Suppressor macrophage treated with lipopolysaccharide for 1 hour (primary cell): ENCODE measurements around the gene KLF15.

Experiments used
- DNase-seq, 3 donors: peaks; one replicate each; pipeline ENCODE4 v3.0.0-alpha.2; 2020 to 2022

KLF15 gene

GRCh38 chr3:126304291-126304690, 52.9 kb downstream of the KLF15 start:
- DNase-seq = no peak

DNA sequence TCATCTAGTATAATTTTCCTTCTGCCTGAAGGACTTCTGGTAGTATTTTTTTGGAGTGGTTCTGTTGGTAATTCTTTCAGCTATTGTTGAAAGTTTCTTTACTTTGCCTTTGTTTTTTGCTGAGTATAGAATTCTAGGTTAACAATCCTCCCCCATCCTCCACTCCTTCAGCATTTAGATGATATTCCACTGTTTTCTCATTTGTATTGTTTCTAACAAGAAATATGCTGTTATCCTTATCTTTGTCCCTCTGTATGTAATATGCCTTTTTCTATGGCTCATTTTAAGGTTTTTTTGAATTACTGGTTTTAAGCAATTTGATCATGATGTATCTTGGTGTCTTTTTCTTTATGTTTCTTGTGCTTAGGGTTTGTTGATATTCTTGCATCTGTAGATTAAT, 53.9 kb downstream of the KLF15 start:
- DNase-seq = no peak

DNA sequence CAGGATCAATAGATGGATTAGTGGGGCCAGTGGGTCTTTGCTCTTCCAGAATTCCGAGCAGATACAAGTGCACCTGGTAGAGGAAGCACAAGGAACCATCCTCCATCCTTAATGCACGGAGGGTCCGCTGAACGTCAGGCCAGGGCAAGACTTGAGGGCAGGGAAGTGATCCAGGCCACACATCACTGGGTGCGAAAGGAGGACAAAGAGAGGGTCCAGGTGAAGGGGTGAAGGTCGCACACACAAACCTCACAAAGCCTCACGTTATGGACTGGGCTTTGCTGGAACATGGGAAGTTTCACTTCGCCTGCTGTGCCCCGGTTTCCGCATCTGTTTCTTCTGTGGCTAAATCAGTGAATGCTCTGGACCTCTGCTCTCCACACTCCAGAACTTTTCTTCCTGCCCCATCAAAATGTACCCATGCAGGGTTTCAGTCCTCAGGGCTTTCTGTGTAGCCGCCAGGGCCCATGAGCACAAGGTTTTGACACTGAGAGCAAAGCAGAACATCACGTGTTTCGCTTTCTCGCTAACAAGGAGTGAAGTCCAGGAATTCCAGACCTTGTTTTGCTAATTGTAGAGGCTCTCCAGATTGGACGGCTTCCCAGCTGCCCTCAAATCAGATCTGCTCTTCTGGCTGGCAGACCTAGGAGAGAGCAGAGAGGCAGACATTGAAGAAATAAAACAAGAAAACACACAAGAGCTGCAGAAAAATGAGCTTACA, 56.3 kb downstream of the KLF15 start:
- no peak for DNase-seq

- DNase-seq = no peak
Observed at GRCh38 chr3:126300001-126300760, 57.0 kb downstream of the KLF15 start.

- DNase-seq = no peak
Observed at GRCh38 chr3:126295407-126295939, 61.7 kb downstream of the KLF15 start.

DNA sequence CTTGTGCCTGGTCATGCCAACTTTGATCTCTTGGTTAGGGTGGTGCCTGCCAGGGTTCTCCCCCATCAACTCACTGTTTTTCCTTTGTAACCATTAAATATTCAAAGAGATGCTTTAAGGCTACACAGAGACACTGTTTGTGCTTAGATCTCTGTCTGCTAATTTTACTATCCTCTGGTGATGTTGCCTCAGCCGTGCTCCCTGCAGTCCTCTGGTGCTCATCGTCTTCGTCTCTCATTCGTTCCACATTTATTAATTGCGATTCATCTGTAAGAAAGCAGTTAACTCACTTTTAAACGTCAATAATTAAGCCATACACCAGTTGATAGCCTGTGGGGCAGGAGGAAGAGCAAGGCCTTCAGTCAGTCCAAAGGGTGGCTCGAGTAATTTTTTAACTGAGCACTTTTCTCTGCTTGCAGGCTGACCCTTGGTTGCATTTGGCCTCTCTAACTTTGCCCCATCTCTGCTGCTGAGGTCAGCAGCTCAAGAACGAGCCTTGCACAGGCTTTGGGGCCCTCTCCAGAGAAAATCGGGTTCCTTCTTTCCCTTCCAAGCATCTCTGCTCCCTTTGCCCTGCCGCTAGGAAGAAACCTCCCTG, 62.9 kb downstream of the KLF15 start:
- DNase-seq = no peak

GRCh38 chr3:126293370-126294082, 63.7 kb downstream of the KLF15 start:
- peak; percentile 28 to 44 (median 38) for DNase-seq
